PC-3 (cell line): ENCODE measurements around the gene TJAP1. TPM values are rescaled to one million over a fixed set of nuclear protein-coding genes. Genes with fewer than 3 reads are reported as not detected.
"Not testable (repeated sequence)": the region's sequence is repeated elsewhere in the genome, so short reads cannot be mapped to it uniquely, and the experiment has no call there.

Experiments
- ATAC-seq: fragments of 200-7000 bp; cut with Tn5 transposase; 2 replicates; pipeline ENCODE4 v1.9.1; 2020; ENCODE audit warnings: mild to moderate bottlenecking, moderate library complexity
- BruUV-seq: library from RNA; stranded (reverse); fragments of 400-500 nt; replicated peaks from 2 replicates; lab custom pipeline; 2021; lab: Mats Ljungman, UMichigan
- CTCF ChIA-PET: fragments of 300-600 bp; sonication (Branson Sonifier 250); formaldehyde crosslinking; loops from one replicate; lab custom pipeline; 2022; ENCODE audit warnings: antibody characterized with exemption; lab: Charles Lee
- POLR2A ChIA-PET: fragments of 300-600 bp; sonication (Branson Sonifier 250); formaldehyde crosslinking; loops from one replicate; lab custom pipeline; 2022; ENCODE audit warnings: antibody characterized with exemption; ENCODE audit not compliant: unreplicated experiment; lab: Charles Lee
- DNase-seq: peaks from one replicate; pipeline ENCODE4 v3.0.0-alpha.2; 2015
- H2AFZ ChIP-seq: fragments of 300-600 bp; sonication (generic); 2 replicates; pipeline ENCODE4 v1.6.0; 2016; ENCODE audit warnings: antibody characterized with exemption, low read length
- H3F3A ChIP-seq: fragments of 300-600 bp; sonication (generic); one replicate; pipeline ENCODE4 v1.6.0; 2017; ENCODE audit warnings: antibody characterized with exemption, low read length, control low read depth, mild to moderate bottlenecking; ENCODE audit not compliant: unreplicated experiment
- H3K27ac ChIP-seq: fragments of 300-600 bp; sonication (generic); 2 replicates; pipeline ENCODE4 v1.5.1; 2016; ENCODE audit warnings: mild to moderate bottlenecking, low read length
- H3K27me3 ChIP-seq: fragments of 300-600 bp; sonication (generic); 2 replicates; pipeline ENCODE4 v1.6.1; 2016; ENCODE audit warnings: low read length, mixed read lengths
- H3K36me3 ChIP-seq: fragments of 300-600 bp; sonication (generic); 2 replicates; pipeline ENCODE4 v1.6.1; 2016; ENCODE audit warnings: low read depth, mixed run types, low read length, mixed read lengths
- H3K4me1 ChIP-seq: fragments of 300-600 bp; sonication (generic); 2 replicates; pipeline ENCODE4 v1.5.1; 2016; ENCODE audit warnings: low read length; ENCODE audit not compliant: insufficient read depth
- H3K4me2 ChIP-seq: fragments of 300-600 bp; sonication (generic); 2 replicates; pipeline ENCODE4 v1.6.0; 2016; ENCODE audit warnings: low read length
- H3K4me3 ChIP-seq: fragments of 300-600 bp; sonication (generic); 2 replicates; pipeline ENCODE4 v1.5.1; 2016; ENCODE audit warnings: mild to moderate bottlenecking, low read length, mixed read lengths
- H3K79me2 ChIP-seq: fragments of 300-600 bp; sonication (generic); 2 replicates; pipeline ENCODE4 v1.6.1; 2017; ENCODE audit warnings: low read length, mixed read lengths
- H3K9ac ChIP-seq: fragments of 300-600 bp; sonication (generic); 2 replicates; pipeline ENCODE4 v1.6.0; 2016; ENCODE audit warnings: mild to moderate bottlenecking, low read length
- H3K9me2 ChIP-seq: fragments of 300-600 bp; sonication (generic); replicated peaks from 2 replicates; pipeline ENCODE4 v1.6.1; 2016; ENCODE audit warnings: mixed run types, low read length, mixed read lengths
- H3K9me3 ChIP-seq: fragments of 300-600 bp; sonication (generic); 2 replicates; pipeline ENCODE4 v1.6.1; 2016; ENCODE audit warnings: low read length, mixed read lengths
- H4K20me1 ChIP-seq: fragments of 300-600 bp; sonication (generic); 2 replicates; pipeline ENCODE4 v1.6.1; 2016; ENCODE audit warnings: low read length, mixed read lengths
- EZH2 ChIP-seq: fragments of 300-600 bp; sonication (generic); IDR thresholded peaks from one replicate; pipeline ENCODE4 v1.6.1; 2017; ENCODE audit warnings: antibody characterized with exemption, mild to moderate bottlenecking, low read length; ENCODE audit not compliant: unreplicated experiment
- EZH2phosphoT487 ChIP-seq: fragments of 300-600 bp; sonication (generic); IDR thresholded peaks from 2 replicates; pipeline ENCODE4 v1.6.1; 2018; ENCODE audit warnings: mild to moderate bottlenecking, antibody characterized with exemption, low read length, borderline replicate concordance
- intact Hi-C: fragments of 100-400 bp; cut with micrococcal nuclease; formaldehyde crosslinking; loops from 2 replicates; pipeline ENCODE4 v1.9.0; 2023
- total RNA-seq: library from RNA; depleted of rRNA; stranded (reverse); fragments of >200 nt; gene quantifications from 2 replicates; pipeline ENCODE4 v1.2.3, GENCODE V29; 2014
- TF ChIP-seq, protein P1 (sequence below): fragments of 300-600 bp; sonication (generic); conservative IDR thresholded peaks from 2 replicates; pipeline ENCODE4 v1.5.1; 2017; ENCODE audit warnings: antibody characterized with exemption, low read depth, mild to moderate bottlenecking, low read length

TJAP1 gene
- total RNA-seq, 1 experiment from 2014 or later, result 28.5 TPM

DNA sequence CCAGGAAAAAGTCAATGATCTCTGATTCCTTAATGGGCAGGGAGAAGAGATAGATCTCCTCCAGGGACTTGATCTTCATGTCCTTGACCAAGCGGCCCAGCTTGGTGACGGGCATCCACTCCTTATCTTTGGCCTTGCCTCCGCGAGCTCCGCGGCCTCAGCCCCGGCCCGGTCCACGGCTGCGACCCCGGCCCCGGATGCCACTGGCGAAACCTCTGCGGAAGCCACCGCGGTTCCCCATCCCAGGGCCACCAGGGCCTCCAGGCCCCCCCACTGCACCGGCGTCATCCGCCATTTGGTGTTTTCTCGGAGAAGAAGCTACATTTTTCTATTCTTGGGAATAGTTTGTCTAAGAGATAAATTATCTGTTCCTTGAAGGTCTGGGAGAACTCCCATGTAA is 62.0 kb downstream of the TJAP1 start:
- H3K27ac ChIP-seq, H3K79me2 ChIP-seq, H4K20me1 ChIP-seq, POLR2A ChIA-PET, H3K4me3 ChIP-seq, H3K4me1 ChIP-seq, H3K9me3 ChIP-seq, H3F3A ChIP-seq, H2AFZ ChIP-seq, BruUV-seq, intact Hi-C loops, H3K9ac ChIP-seq, DNase-seq, ATAC-seq, CTCF ChIA-PET, H3K4me2 ChIP-seq, H3K27me3 ChIP-seq, H3K9me2 ChIP-seq: not testable (repeated sequence)
- H3K36me3 ChIP-seq, result peaks cover 36% of the 10 kb centered on the region

DNA sequence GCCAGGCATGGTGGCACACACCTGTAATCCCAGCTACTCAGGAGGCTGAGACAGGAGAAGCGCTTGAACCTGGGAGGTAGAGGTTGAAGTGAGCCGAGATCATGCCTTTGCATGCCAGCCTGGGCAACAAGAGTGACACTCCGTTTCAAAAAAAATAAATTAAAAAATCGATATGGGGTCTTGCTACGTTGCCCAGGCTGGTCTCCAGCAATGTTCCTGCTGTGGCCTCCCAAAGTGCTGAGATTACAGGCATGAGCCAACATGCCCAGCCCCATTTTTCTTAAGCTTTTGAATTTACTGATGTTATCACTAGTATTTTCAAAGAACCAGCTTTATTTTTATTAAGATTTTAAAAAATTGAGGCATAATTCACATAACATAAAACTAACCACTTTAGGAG is 63.1 kb downstream of the TJAP1 start:
- H4K20me1 ChIP-seq, result no peaks in the 10 kb centered on the region
- no peak for ATAC-seq
- H3K79me2 ChIP-seq, result no peaks in the 10 kb centered on the region
- ChIA-PET CTCF (no interaction called here), POLR2A (no interaction called here)
- no peak overlapping the region for H3K4me3 ChIP-seq
- H3K27me3 ChIP-seq, result no peaks in the 10 kb centered on the region
- H3K9ac ChIP-seq, result no peak overlapping the region
- H3K36me3 ChIP-seq, result peaks cover 41% of the 10 kb centered on the region
- no peaks in the 10 kb centered on the region for H3K9me2 ChIP-seq
- no TSS peak for BruUV-seq
- no peak overlapping the region for H3K4me2 ChIP-seq
- DNase-seq, result no peak
- no peaks in the 10 kb centered on the region for H3K9me3 ChIP-seq
- no peak overlapping the region for H2AFZ ChIP-seq
- intact Hi-C loops, result no loop called here
- TF ChIP-seq EZH2 (no peak), EZH2phosphoT487 (no peak)
- TF ChIP-seq, protein P1, sequence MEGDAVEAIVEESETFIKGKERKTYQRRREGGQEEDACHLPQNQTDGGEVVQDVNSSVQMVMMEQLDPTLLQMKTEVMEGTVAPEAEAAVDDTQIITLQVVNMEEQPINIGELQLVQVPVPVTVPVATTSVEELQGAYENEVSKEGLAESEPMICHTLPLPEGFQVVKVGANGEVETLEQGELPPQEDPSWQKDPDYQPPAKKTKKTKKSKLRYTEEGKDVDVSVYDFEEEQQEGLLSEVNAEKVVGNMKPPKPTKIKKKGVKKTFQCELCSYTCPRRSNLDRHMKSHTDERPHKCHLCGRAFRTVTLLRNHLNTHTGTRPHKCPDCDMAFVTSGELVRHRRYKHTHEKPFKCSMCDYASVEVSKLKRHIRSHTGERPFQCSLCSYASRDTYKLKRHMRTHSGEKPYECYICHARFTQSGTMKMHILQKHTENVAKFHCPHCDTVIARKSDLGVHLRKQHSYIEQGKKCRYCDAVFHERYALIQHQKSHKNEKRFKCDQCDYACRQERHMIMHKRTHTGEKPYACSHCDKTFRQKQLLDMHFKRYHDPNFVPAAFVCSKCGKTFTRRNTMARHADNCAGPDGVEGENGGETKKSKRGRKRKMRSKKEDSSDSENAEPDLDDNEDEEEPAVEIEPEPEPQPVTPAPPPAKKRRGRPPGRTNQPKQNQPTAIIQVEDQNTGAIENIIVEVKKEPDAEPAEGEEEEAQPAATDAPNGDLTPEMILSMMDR, result no peak
- no peaks in the 10 kb centered on the region for H3K4me1 ChIP-seq
- H3F3A ChIP-seq, result no peaks in the 10 kb centered on the region
- H3K27ac ChIP-seq, result no peak overlapping the region

DNA sequence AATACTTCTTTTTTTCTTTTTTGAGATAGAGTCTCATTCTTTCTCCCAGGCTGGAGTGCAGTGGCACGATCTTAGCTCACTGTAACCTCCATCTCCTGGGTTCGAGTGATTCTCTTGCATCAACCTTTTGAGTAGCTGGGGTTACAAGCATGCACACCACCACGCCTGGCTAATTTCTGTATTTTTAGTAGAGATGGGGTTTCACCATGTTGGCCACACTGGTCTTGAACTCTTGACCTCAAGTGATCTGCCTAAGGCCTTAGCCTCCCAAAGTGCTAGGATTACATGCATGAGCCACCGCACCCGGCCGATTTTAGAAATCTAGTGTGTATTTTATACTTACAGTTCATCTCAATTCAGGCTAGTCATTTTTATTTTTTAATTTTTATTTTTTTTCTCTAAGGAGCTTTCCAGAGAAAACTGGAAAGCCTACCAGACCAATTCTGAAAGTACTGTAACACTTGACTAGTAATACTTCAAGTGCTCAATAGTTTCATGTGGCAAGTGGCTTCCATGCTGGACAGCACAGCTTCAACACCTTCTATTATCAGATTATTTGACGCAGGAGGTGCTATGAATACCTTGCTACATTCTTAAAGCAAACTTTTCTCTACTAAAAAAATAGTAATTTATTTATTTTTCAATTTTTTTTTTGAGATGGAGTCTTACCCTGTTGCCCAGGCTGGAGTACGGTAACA is 64.6 kb downstream of the TJAP1 start:
- Histone ChIP-seq H3K36me3 (peaks cover 55% of the 10 kb centered on the region), H3K9ac (no peak overlapping the region), H3K9me3 (no peaks in the 10 kb centered on the region), H3K4me2 (no peak overlapping the region), H3K79me2 (no peaks in the 10 kb centered on the region), H2AFZ (no peak overlapping the region), H3K27me3 (no peaks in the 10 kb centered on the region), H4K20me1 (no peaks in the 10 kb centered on the region), H3K4me3 (no peak overlapping the region), H3K4me1 (no peaks in the 10 kb centered on the region), H3F3A (no peaks in the 10 kb centered on the region), H3K27ac (no peak overlapping the region), H3K9me2 (no peaks in the 10 kb centered on the region)
- no TSS peak for BruUV-seq
- ChIA-PET POLR2A (no interaction called here), CTCF (no interaction called here)
- DNase-seq, result no peak
- intact Hi-C loops, result no loop called here
- no peak for TF ChIP-seq EZH2phosphoT487
- no peak for TF ChIP-seq EZH2
- TF ChIP-seq, protein P1, result no peak
- no peak for ATAC-seq
